Osteoblast (primary cell): Measurements from ENCODE around the gene EXOSC10. TPM values are rescaled to one million over a fixed set of nuclear protein-coding genes. Genes with fewer than 3 reads are reported as not detected.

Experiments
- DNase-seq: peaks from one replicate; pipeline ENCODE4 v3.0.0; 2011; ENCODE audit warnings: low spot score, mixed read lengths; ENCODE audit not compliant: insufficient read length; ENCODE audit errors: missing footprints
- H2AFZ ChIP-seq: 2 replicates; pipeline ENCODE4 v1.6.0; 2011; ENCODE audit warnings: mild to moderate bottlenecking, low read length
- H3K27ac ChIP-seq: 2 replicates; pipeline ENCODE4 v1.5.1; 2011; ENCODE audit warnings: mild to moderate bottlenecking, low read depth, low read length, moderate library complexity
- H3K27me3 ChIP-seq: 2 replicates; pipeline ENCODE4 v1.6.0; 2012; ENCODE audit warnings: mild to moderate bottlenecking, control low read depth, inconsistent platforms, low read length, moderate library complexity; ENCODE audit not compliant: insufficient read depth
- H3K36me3 ChIP-seq: 2 replicates; pipeline ENCODE4 v1.5.1; 2011; ENCODE audit warnings: mild to moderate bottlenecking, low read length, control low read depth, moderate library complexity; ENCODE audit not compliant: insufficient read depth
- H3K4me1 ChIP-seq: 2 replicates; pipeline ENCODE4 v1.5.1; 2011; ENCODE audit warnings: mild to moderate bottlenecking, low read length, control low read depth, moderate library complexity; ENCODE audit not compliant: insufficient read depth
- H3K4me2 ChIP-seq: 2 replicates; pipeline ENCODE4 v1.6.0; 2011; ENCODE audit warnings: mild to moderate bottlenecking, low read length; ENCODE audit not compliant: insufficient read depth
- H3K4me3 ChIP-seq: fragments of 200-600 bp; sonication (generic); 3 replicates; pipeline ENCODE4 v1.5.1; 2012; ENCODE audit warnings: mild to moderate bottlenecking, low read length, inconsistent platforms; ENCODE audit not compliant: insufficient read depth
- H3K79me2 ChIP-seq: 2 replicates; pipeline ENCODE4 v1.6.0; 2012; ENCODE audit warnings: mild to moderate bottlenecking, low read length, control low read depth, inconsistent platforms; ENCODE audit not compliant: insufficient read depth
- H3K9me3 ChIP-seq: 2 replicates; pipeline ENCODE4 v1.5.1; 2011; ENCODE audit warnings: low read depth, low read length, control low read depth
- H4K20me1 ChIP-seq: 2 replicates; pipeline ENCODE4 v1.6.0; 2012; ENCODE audit warnings: mild to moderate bottlenecking, low read length, control low read depth; ENCODE audit not compliant: insufficient read depth
- CTCF ChIP-seq: IDR thresholded peaks from 2 replicates; pipeline ENCODE4 v1.5.1; 2011; ENCODE audit warnings: mild to moderate bottlenecking, low read depth, low read length, moderate library complexity; ENCODE audit errors: extremely low read depth
- total RNA-seq: library from RNA; depleted of rRNA; stranded (reverse); fragments of >200 nt; gene quantifications from 2 replicates; pipeline ENCODE4 v1.2.3, GENCODE V29; 2012

EXOSC10 gene
- total RNA-seq, 1 donor = 43.4 TPM

- no peak for DNase-seq
- H3K79me2 ChIP-seq = no peaks in the 10 kb centered on the region
- no peaks in the 10 kb centered on the region for H3K9me3 ChIP-seq
- no peak within 1 kb of the TSS for H3K27ac ChIP-seq
- H3K4me1 ChIP-seq = no peaks in the 10 kb centered on the region
- H3K36me3 ChIP-seq = no peaks in the 10 kb centered on the region
- H3K4me3 ChIP-seq = no peak within 1 kb of the TSS
- no peak within 1 kb of the TSS for H3K4me2 ChIP-seq
- no peaks in the 10 kb centered on the region for H4K20me1 ChIP-seq
- no peak within 1 kb of the TSS for H2AFZ ChIP-seq
- no peaks in the 10 kb centered on the region for H3K27me3 ChIP-seq
- no peak for TF ChIP-seq CTCF
Observed at GRCh38 chr1:11046625-11047365, 52.9 kb downstream of the EXOSC10 start, which contains the start of gene MASP2. Gene MASP2 (minus strand): TSS chr1:11047239. CDS start chr1:11047207, 32 bp downstream.

- no peak overlapping the region for H3K27ac ChIP-seq
- no peaks in the 10 kb centered on the region for H3K4me1 ChIP-seq
- H4K20me1 ChIP-seq = no peaks in the 10 kb centered on the region
- H3K36me3 ChIP-seq = no peaks in the 10 kb centered on the region
- no peak for TF ChIP-seq CTCF
- no peaks in the 10 kb centered on the region for H3K27me3 ChIP-seq
- H3K4me2 ChIP-seq = no peak overlapping the region
- no peak overlapping the region for H2AFZ ChIP-seq
- no peak overlapping the region for H3K4me3 ChIP-seq
- H3K79me2 ChIP-seq = no peaks in the 10 kb centered on the region
- no peaks in the 10 kb centered on the region for H3K9me3 ChIP-seq
- no peak for DNase-seq
Observed at GRCh38 chr1:11046270-11046566, 53.5 kb downstream of the EXOSC10 start.

GRCh38 chr1:11045428-11046269 lies 54.0 kb downstream of the EXOSC10 start:
- no peak for TF ChIP-seq CTCF
- Histone ChIP-seq H4K20me1 (no peaks in the 10 kb centered on the region), H3K36me3 (no peaks in the 10 kb centered on the region)

GRCh38 chr1:11044849-11045427 lies 54.7 kb downstream of the EXOSC10 start:
- Histone ChIP-seq H4K20me1 (no peaks in the 10 kb centered on the region), H3K9me3 (no peaks in the 10 kb centered on the region), H3K4me2 (no peak overlapping the region), H3K79me2 (no peaks in the 10 kb centered on the region), H3K27me3 (no peaks in the 10 kb centered on the region), H2AFZ (no peak overlapping the region), H3K36me3 (no peaks in the 10 kb centered on the region), H3K4me1 (no peaks in the 10 kb centered on the region), H3K27ac (no peak overlapping the region), H3K4me3 (no peak overlapping the region)
- TF ChIP-seq CTCF = no peak
- peak; percentile 62 for DNase-seq

More at GRCh38 chr1:11045428-11046269, 54.0 kb downstream of the EXOSC10 start:
- Histone ChIP-seq H3K27ac (no peak overlapping the region), H3K9me3 (no peaks in the 10 kb centered on the region), H3K4me2 (no peak overlapping the region), H3K4me3 (no peak overlapping the region), H3K27me3 (no peaks in the 10 kb centered on the region), H3K4me1 (no peaks in the 10 kb centered on the region), H2AFZ (no peak overlapping the region), H3K79me2 (no peaks in the 10 kb centered on the region)
- peak; percentile 66 for DNase-seq
